Neural crest cell (in vitro differentiated cells): ENCODE measurements around the gene TENM3. TPM values are rescaled to one million over a fixed set of nuclear protein-coding genes. Genes with fewer than 3 reads are reported as not detected.

Experiments
- DNase-seq: peaks from one replicate; pipeline ENCODE4 v3.0.0; 2021; ENCODE audit warnings: low read depth, mixed read lengths, low spot score
- H3K27ac Mint-ChIP-seq: one replicate; pipeline ENCODE4 v1.8.0; 2021; ENCODE audit warnings: mild to moderate bottlenecking, mixed read lengths; ENCODE audit not compliant: unreplicated experiment
- H3K27me3 Mint-ChIP-seq: 2 replicates; pipeline ENCODE4 v1.8.0; 2021; ENCODE audit warnings: low read depth, mild to moderate bottlenecking, mixed read lengths
- H3K36me3 Mint-ChIP-seq: 2 replicates; pipeline ENCODE4 v1.8.0; 2021; ENCODE audit warnings: low read depth, mild to moderate bottlenecking, mixed read lengths
- H3K4me1 Mint-ChIP-seq: 2 replicates; pipeline ENCODE4 v1.8.0; 2021; ENCODE audit warnings: mixed read lengths
- H3K4me3 Mint-ChIP-seq: one replicate; pipeline ENCODE4 v1.8.0; 2021; ENCODE audit warnings: mild to moderate bottlenecking, mixed read lengths
- H3K9me3 Mint-ChIP-seq: 2 replicates; pipeline ENCODE4 v1.8.0; 2021; ENCODE audit warnings: mixed read lengths
- total RNA-seq: library from RNA; stranded (reverse); gene quantifications from 2 replicates; pipeline ENCODE4 v1.2.1, GENCODE V29; 2021
- TF ChIP-seq, protein P1 (sequence below): fragments of 200-600 bp; sonication (generic); conservative IDR thresholded peaks from 2 replicates; pipeline ENCODE4 v1.5.0; 2021; ENCODE audit warnings: antibody characterized with exemption, mild to moderate bottlenecking

Gene TENM3
- total RNA-seq, 1 donor from 2014 or later, result 43.9 TPM

DNA sequence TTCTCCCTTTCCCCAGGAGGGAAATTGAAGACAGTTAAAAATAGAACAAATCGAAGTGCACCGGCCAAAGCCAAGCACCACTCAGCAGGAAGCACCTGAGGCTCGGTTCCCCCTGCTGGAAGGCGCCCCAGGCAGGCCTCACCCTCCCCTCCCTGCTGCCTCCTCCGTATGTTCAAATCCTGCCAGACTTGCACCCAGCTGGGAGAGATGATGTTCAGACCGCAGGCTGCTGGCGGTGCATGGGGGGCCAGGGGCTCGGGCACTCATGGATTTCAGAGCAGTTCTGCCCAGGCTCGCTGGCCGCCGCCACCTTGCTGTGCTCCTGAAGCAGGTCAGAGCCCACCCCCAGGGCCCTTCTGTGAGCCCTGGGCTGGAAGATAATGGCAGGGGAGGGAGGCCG lies 582.6 kb downstream of the TENM3 start:
- Mint-ChIP-seq H3K27me3 (no peaks in the 10 kb centered on the region), H3K4me3 (no peak overlapping the region), H3K36me3 (no peaks in the 10 kb centered on the region), H3K27ac (no peak overlapping the region), H3K4me1 (peaks cover 30% of the 10 kb centered on the region), H3K9me3 (no peaks in the 10 kb centered on the region)
- TF ChIP-seq, protein P1, sequence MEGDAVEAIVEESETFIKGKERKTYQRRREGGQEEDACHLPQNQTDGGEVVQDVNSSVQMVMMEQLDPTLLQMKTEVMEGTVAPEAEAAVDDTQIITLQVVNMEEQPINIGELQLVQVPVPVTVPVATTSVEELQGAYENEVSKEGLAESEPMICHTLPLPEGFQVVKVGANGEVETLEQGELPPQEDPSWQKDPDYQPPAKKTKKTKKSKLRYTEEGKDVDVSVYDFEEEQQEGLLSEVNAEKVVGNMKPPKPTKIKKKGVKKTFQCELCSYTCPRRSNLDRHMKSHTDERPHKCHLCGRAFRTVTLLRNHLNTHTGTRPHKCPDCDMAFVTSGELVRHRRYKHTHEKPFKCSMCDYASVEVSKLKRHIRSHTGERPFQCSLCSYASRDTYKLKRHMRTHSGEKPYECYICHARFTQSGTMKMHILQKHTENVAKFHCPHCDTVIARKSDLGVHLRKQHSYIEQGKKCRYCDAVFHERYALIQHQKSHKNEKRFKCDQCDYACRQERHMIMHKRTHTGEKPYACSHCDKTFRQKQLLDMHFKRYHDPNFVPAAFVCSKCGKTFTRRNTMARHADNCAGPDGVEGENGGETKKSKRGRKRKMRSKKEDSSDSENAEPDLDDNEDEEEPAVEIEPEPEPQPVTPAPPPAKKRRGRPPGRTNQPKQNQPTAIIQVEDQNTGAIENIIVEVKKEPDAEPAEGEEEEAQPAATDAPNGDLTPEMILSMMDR, result no peak
- DNase-seq, result no peak

DNA sequence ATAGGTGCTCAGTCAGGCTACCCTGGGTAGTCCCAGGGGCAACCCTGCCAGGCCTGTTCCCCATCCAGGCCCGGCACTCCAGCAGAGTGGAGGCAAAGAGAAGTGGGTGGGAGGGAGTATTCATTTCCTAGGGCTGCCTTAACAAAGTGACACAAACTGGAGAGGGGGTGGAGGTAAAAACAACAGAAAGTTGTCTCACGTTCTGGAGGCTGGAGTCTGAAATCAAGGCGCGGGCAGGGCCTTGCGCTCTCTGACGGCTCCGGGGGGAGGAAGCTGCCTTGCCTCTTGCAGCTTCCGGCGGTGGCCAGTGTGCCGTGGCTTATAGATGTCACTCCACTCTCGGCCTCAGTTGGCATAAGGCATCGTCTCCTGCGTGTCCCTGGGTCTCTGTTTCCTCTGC lies 583.2 kb downstream of the TENM3 start:
- Mint-ChIP-seq H3K27ac (no peak overlapping the region), H3K9me3 (no peaks in the 10 kb centered on the region), H3K4me3 (no peak overlapping the region), H3K36me3 (no peaks in the 10 kb centered on the region), H3K27me3 (peaks cover 5% of the 10 kb centered on the region), H3K4me1 (peaks cover 30% of the 10 kb centered on the region)
- no peak for DNase-seq
- TF ChIP-seq, protein P1, result no peak

DNA sequence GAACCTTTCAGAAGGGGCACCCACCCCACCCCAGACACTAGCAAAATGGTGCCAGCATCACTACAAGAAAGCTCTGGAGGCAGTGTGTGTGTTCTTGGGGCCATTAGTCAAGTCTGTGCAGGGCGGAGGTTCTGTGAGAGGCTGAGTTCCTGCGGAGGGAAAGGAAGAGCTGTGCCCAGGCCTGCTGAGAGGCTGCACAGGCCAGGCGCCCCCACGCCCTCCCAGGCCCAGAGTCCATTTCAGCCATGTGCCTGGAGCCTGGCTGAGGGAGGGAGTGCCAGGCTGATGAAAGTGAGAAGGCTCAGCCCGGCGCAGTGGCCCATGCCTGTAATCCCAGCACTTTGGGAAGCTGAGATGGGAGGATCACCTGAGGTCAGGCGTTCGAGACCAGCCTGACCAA lies 584.0 kb downstream of the TENM3 start:
- Mint-ChIP-seq H3K9me3 (no peaks in the 10 kb centered on the region), H3K27ac (no peak overlapping the region), H3K4me3 (no peak overlapping the region), H3K27me3 (peaks cover 5% of the 10 kb centered on the region), H3K36me3 (no peaks in the 10 kb centered on the region), H3K4me1 (peaks cover 30% of the 10 kb centered on the region)
- DNase-seq, result no peak
- TF ChIP-seq, protein P1, result no peak

GRCh38 chr4:182827954-182828353 lies 584.8 kb downstream of the TENM3 start:
- TF ChIP-seq, protein P1, result no peak
- Mint-ChIP-seq H3K4me1 (peaks cover 30% of the 10 kb centered on the region), H3K27me3 (peaks cover 10% of the 10 kb centered on the region), H3K27ac (no peak overlapping the region), H3K4me3 (no peak overlapping the region), H3K36me3 (no peaks in the 10 kb centered on the region), H3K9me3 (no peaks in the 10 kb centered on the region)
- no peak for DNase-seq

GRCh38 chr4:182828360-182829025 lies 585.3 kb downstream of the TENM3 start:
- no peak for DNase-seq
- Mint-ChIP-seq H3K36me3 (no peaks in the 10 kb centered on the region), H3K27ac (no peak overlapping the region), H3K9me3 (no peaks in the 10 kb centered on the region), H3K4me1 (peaks cover 30% of the 10 kb centered on the region), H3K27me3 (peaks cover 10% of the 10 kb centered on the region), H3K4me3 (no peak overlapping the region)
- TF ChIP-seq, protein P1, result no peak
